Left lung (tissue), 10 donors: ENCODE results near the gene TAPBP. TPM values are rescaled to one million over a fixed set of nuclear protein-coding genes. Genes with fewer than 3 reads are reported as not detected.

Source experiments
- ATAC-seq: fragments of 200-7000 bp; cut with Tn5 transposase; one replicate; pipeline ENCODE4 v1.9.1; 2020; ENCODE audit warnings: moderate library complexity
- DNase-seq, 4 donors: peaks; one replicate each; pipeline ENCODE4 v3.0.0-alpha.2; 2013 to 2020
- H3K27ac ChIP-seq, 2 donors: fragments of 200-600 bp; sonication (generic) in 1 of 2; one replicate each; pipeline versions ENCODE4 v1.5.0 to v1.8.0; 2020 to 2021
- H3K27me3 ChIP-seq, 2 donors: fragments of 200-600 bp; sonication (generic) in 1 of 2; one replicate each; pipeline versions ENCODE4 v1.5.0 to v1.8.0; 2020 to 2021
- H3K36me3 ChIP-seq, 2 donors: fragments of 200-600 bp; sonication (generic) in 1 of 2; one replicate each; pipeline versions ENCODE4 v1.5.0 to v1.8.0; 2020 to 2021
- H3K4me1 ChIP-seq, 2 donors: fragments of 200-600 bp; one replicate each; pipeline ENCODE4 v1.8.0; 2021
- H3K4me3 ChIP-seq, 2 donors: fragments of 200-600 bp; sonication (generic) in 1 of 2; one replicate each; pipeline versions ENCODE4 v1.5.0 to v1.8.0; 2020 to 2021; ENCODE audit warnings: mild to moderate bottlenecking in 1 of 2
- H3K9me3 ChIP-seq, 2 donors: fragments of 200-600 bp; sonication (generic) in 1 of 2; one replicate each; pipeline versions ENCODE4 v1.5.0 to v1.8.0; 2020 to 2021
- intact Hi-C, 2 donors: fragments of 100-400 bp; cut with DNase I; formaldehyde crosslinking; loops; one replicate each; pipeline versions ENCODE4 v1.11.2 to v1.14.2; 2022
- polyA plus RNA-seq, 6 donors: library from polyadenylated mRNA; unstranded; fragments of 120-200 nt; gene quantifications; one replicate each; pipeline ENCODE4 v1.2.1, GENCODE V29; 2013; ENCODE audit not compliant: insufficient read length in 6 of 6
- total RNA-seq, 2 donors: library from RNA; stranded (reverse); fragmentation: NEBNext Ultra II Directional; extraction: Animal tissue kit (Norgen Biotek cat#: 25700); gene quantifications; one replicate each; pipeline ENCODE4 v1.2.1, GENCODE V29; 2021
- TF ChIP-seq, protein P1 (sequence below), 2 donors: fragments of 200-600 bp; sonication (generic) in 1 of 2; IDR thresholded peaks; one replicate each; pipeline versions ENCODE4 v1.5.0 to v1.8.0; 2021; ENCODE audit warnings: antibody characterized with exemption in 2 of 2
- donor health status: DM: no; HTN: yes; CAD: no.
- donor health status: DM: no; HTN: no; CAD: no.

The TAPBP gene
- total and polyA plus RNA-seq, 8 donors, result 41.5 to 243 (median 51.6) TPM

DNA sequence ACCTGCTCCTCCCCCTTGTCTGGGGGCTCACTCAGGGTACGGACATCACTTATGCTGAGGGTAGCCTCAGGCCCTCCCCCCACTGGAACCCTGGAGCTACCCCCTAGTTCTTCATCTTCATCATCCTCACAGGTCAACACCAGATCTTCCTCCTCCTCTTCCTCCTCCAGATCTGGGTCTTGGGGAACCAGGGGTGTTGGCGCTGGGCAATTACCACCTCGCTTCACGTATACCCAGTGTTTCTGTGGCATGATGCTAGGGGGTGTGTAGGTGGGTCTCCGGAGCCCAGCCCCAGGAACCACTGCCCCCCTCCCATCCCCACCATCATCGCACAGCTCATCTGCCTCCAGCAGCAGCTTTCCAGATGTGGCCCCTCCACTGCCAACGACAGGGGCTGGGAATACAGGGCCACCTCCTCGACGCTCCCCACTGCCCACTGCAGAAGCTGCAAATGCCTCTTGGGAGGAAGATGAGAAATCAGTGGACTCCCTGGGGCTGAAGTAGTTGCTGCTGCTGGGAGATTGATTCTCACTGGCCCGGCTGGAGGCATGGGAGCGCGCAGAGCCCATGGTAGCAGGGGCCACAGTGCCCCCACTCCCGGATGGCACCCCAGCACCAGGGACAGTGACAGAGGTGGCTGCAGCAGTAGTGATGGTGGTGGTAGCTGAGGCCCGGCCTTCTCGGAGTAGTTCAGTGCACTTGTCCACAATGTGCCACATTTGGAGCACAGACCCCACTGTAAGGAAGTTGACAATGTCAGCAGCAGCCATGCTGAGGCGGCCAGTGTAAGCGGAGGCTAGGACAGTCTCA lies 2.1 kb upstream of the TAPBP start:
- H3K4me3 ChIP-seq, result no peak overlapping the region
- peaks cover 0 to 41% of the 10 kb centered on the region in 2 donors for H3K36me3 ChIP-seq
- DNase-seq, result no peak
- H3K4me1 ChIP-seq, result peaks cover 25 to 73% of the 10 kb centered on the region in 2 donors
- TF ChIP-seq, protein P1, sequence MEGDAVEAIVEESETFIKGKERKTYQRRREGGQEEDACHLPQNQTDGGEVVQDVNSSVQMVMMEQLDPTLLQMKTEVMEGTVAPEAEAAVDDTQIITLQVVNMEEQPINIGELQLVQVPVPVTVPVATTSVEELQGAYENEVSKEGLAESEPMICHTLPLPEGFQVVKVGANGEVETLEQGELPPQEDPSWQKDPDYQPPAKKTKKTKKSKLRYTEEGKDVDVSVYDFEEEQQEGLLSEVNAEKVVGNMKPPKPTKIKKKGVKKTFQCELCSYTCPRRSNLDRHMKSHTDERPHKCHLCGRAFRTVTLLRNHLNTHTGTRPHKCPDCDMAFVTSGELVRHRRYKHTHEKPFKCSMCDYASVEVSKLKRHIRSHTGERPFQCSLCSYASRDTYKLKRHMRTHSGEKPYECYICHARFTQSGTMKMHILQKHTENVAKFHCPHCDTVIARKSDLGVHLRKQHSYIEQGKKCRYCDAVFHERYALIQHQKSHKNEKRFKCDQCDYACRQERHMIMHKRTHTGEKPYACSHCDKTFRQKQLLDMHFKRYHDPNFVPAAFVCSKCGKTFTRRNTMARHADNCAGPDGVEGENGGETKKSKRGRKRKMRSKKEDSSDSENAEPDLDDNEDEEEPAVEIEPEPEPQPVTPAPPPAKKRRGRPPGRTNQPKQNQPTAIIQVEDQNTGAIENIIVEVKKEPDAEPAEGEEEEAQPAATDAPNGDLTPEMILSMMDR (IDR thresholded peaks at IDR 0.05), result no peak
- no peaks in the 10 kb centered on the region for H3K27me3 ChIP-seq
- intact Hi-C loops, result loop anchor here in 1 of 2 donors (10.0 kb wide), 1 partner anchor 99 kb away; the partner anchor contains the start of genes CUTA and PHF1
- ATAC-seq, result no peak
- peak overlapping the region in 1 of 2 donors; percentile 100 for H3K27ac ChIP-seq
- H3K9me3 ChIP-seq, result no peaks in the 10 kb centered on the region

DNA sequence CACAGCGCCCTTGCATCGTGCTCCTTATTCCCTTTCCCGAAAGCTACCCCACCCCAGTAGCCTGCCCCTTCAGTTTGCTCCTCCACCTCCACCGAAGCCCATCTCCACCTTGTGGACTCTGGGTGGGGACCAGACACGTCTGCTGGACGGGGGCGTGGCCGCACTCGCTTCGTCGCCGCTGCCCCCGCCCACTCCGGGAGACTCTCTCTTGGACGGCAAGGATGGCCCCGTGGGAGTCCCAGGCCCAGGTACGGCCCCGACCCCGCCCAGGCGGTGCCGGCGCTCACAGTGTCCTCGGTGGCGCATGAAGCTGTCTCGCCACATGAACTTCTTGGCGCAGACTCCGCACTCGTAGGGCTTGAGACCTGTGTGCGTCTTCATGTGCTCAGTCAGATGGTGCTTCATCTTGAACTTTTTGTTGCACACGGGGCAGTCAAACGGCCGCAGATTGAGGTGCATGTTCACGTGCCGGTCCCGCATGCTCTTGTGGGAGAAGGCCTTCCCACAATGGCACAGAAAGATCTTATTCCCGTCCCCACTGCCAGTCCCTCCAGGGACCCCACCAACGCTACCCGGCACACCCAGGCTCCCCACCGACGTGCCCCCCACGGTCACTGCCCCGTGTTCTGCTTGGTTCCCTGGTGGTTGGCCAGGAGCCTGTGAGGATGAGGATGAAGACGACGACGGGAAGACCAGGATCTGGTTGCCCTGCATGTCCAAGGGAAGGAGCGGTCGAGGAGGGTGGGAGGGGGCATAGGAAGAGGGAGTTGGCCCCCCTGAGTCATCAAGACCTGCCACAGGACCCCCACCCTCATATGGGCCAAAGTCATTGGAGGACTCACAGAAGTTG lies 1.3 kb upstream of the TAPBP start:
- Histone ChIP-seq H3K9me3 (no peaks in the 10 kb centered on the region), H3K4me3 (peak overlapping the region; percentile 81 to 97), H3K4me1 (peaks cover 20 to 73% of the 10 kb centered on the region in 2 donors), H3K27ac (peak overlapping the region; percentile 97 to 100), H3K36me3 (peaks cover 0 to 41% of the 10 kb centered on the region in 2 donors), H3K27me3 (no peaks in the 10 kb centered on the region)
- ATAC-seq (peak; percentile 10), DNase-seq (peak in 3 of 4 donors; percentile 32 to 91 (median 72))
- TF ChIP-seq, protein P1 (IDR thresholded peaks at IDR 0.05), result no peak
- intact Hi-C loops, result loop anchor here in 1 of 2 donors (10.0 kb wide), 1 partner anchor 100 kb away; the partner anchor contains the start of genes CUTA and PHF1

DNA sequence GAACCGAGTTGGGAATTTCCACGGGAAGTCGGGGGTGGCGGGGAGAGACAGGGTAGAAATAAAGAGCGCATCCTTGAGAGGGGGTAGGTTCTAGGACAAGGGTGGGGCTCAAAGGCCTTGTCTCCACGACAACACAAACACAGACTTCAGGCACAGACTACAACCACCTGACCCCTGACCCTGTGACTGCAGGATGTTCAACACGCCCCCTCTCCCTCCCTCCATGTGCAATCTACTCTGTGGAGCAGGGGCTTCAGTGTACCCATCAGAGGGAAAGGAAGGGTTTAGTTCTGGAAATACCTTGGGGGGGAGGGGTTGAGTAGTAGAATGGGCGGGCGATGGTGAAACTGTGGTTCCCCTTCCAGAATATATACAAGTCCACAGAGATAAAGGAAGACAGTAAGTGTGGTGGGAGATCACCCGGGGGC lies 651 bp upstream of the TAPBP start:
- peak in 3 of 4 donors; percentile 63 to 87 (median 84) for DNase-seq
- peak overlapping the region; percentile 81 to 97 for H3K4me3 ChIP-seq
- peak overlapping the region; percentile 97 to 100 for H3K27ac ChIP-seq
- no peaks in the 10 kb centered on the region for H3K9me3 ChIP-seq
- peak; percentile 45 for ATAC-seq
- intact Hi-C loops, result loop anchor here in 1 of 2 donors (10.0 kb wide), 1 partner anchor 100 kb away; the partner anchor contains the start of genes CUTA and PHF1
- H3K27me3 ChIP-seq, result no peaks in the 10 kb centered on the region
- TF ChIP-seq, protein P1 (IDR thresholded peaks at IDR 0.05), result no peak
- peaks cover 0 to 41% of the 10 kb centered on the region in 2 donors for H3K36me3 ChIP-seq
- peaks cover 20 to 72% of the 10 kb centered on the region in 2 donors for H3K4me1 ChIP-seq

DNA sequence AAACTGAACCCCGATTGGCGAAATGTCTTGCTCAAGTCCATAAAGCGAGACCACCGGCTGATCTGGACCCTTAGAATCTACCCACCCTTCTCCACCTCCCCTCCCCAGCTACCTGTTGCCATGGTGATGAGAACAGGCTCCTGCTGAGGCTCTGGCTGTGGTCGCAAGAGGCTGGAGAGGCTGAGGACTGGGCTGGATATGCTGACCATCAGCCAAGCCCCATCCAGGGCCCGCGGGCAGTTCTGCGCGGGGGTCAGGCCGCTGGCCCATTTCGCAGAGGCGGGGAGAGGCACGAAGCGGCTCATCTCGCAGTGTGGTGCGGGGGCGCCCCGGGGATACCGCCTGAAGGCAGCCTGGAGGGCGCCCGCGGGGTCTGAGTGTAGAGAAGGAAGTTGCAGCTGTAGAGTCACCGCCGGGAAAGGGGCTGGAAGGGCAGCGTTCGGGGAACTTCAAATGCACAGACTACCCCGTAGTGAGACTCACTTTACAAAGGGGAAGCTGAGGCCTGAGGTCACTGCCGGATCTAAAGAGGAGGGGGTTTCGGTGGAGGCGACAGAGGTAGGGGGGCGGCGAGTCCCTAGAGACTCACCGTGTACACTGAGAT lies 671 bp downstream of the TAPBP start:
- no peaks in the 10 kb centered on the region for H3K9me3 ChIP-seq
- peak overlapping the region; percentile 81 to 97 for H3K4me3 ChIP-seq
- peaks cover 0 to 42% of the 10 kb centered on the region in 2 donors for H3K36me3 ChIP-seq
- ATAC-seq, result peak; percentile 4
- DNase-seq, result peak; percentile 42 to 92 (median 56)
- peak overlapping the region; percentile 97 to 100 for H3K27ac ChIP-seq
- peaks cover 15 to 62% of the 10 kb centered on the region in 2 donors for H3K4me1 ChIP-seq
- TF ChIP-seq, protein P1 (IDR thresholded peaks at IDR 0.05), result no peak
- H3K27me3 ChIP-seq, result no peaks in the 10 kb centered on the region
- intact Hi-C loops, result loop anchor here in 1 of 2 donors (10.0 kb wide), 1 partner anchor 102 kb away; the partner anchor contains the start of genes CUTA and PHF1
